ENCODE data around the gene TMEM190. TPM values are rescaled to one million over a fixed set of nuclear protein-coding genes. Genes with fewer than 3 reads are reported as not detected.

TMEM190 gene
- total and polyA plus RNA-seq, 2 donors: not detected

GRCh38 chr19:55345818-55346724, 30.6 kb upstream of the TMEM190 start:
- Histone ChIP-seq H3K36me3 (ENCODE audit: insufficient read depth) (no peaks in the 10 kb centered on the region), H3K4me1 (ENCODE audit: insufficient read depth) (no peaks in the 10 kb centered on the region), H3K27ac (ENCODE audit: low read depth) (no peak overlapping the region), H3K4me3 (ENCODE audit: low read depth, low read length) (no peak overlapping the region)
- no peak for DNase-seq (ENCODE audit: extremely low spot score)
- 81% methylated on average over 43 of the region's 43 CpGs for WGBS

GRCh38 chr19:55346725-55347441, 29.7 kb upstream of the TMEM190 start:
- Histone ChIP-seq H3K4me3 (ENCODE audit: low read depth, low read length) (no peak overlapping the region), H3K27ac (ENCODE audit: low read depth) (no peak overlapping the region), H3K4me1 (ENCODE audit: insufficient read depth) (no peaks in the 10 kb centered on the region), H3K36me3 (ENCODE audit: insufficient read depth) (no peaks in the 10 kb centered on the region)
- DNase-seq (ENCODE audit: extremely low spot score): no peak
- WGBS: 83% methylated on average over 41 of the region's 41 CpGs

- Histone ChIP-seq H3K36me3 (ENCODE audit: insufficient read depth) (no peaks in the 10 kb centered on the region), H3K27ac (ENCODE audit: low read depth) (no peak overlapping the region), H3K4me3 (ENCODE audit: low read depth, low read length) (no peak overlapping the region), H3K4me1 (ENCODE audit: insufficient read depth) (no peaks in the 10 kb centered on the region)
- DNase-seq (ENCODE audit: extremely low spot score): no peak
- WGBS: 80% methylated on average over 10 of the region's 10 CpGs
These were observed 29.1 kb upstream of the TMEM190 start for GRCh38 chr19:55347442-55348009.

GRCh38 chr19:55348317-55349034, 28.1 kb upstream of the TMEM190 start:
- Histone ChIP-seq H3K36me3 (ENCODE audit: insufficient read depth) (no peaks in the 10 kb centered on the region), H3K4me3 (ENCODE audit: low read depth, low read length) (no peak overlapping the region), H3K27ac (ENCODE audit: low read depth) (no peak overlapping the region), H3K4me1 (ENCODE audit: insufficient read depth) (no peaks in the 10 kb centered on the region)
- 65% methylated on average over 22 of the region's 22 CpGs for WGBS
- DNase-seq (ENCODE audit: extremely low spot score): no peak

GRCh38 chr19:55350620-55351315, 25.9 kb upstream of the TMEM190 start:
- Histone ChIP-seq H3K36me3 (ENCODE audit: insufficient read depth) (no peaks in the 10 kb centered on the region), H3K27ac (ENCODE audit: low read depth) (no peak overlapping the region), H3K4me3 (ENCODE audit: low read depth, low read length) (no peak overlapping the region), H3K4me1 (ENCODE audit: insufficient read depth) (no peaks in the 10 kb centered on the region)
- DNase-seq (ENCODE audit: extremely low spot score): no peak
- WGBS: 67% methylated on average over 11 of the region's 11 CpGs

GRCh38 chr19:55352040-55352439, 24.6 kb upstream of the TMEM190 start:
- no peak for DNase-seq (ENCODE audit: extremely low spot score)
- H3K4me1 ChIP-seq (ENCODE audit: insufficient read depth): no peaks in the 10 kb centered on the region
- WGBS: 77% methylated on average over 6 of the region's 6 CpGs
- no peak overlapping the region for H3K4me3 ChIP-seq (ENCODE audit: low read depth, low read length)
- H3K36me3 ChIP-seq (ENCODE audit: insufficient read depth): no peaks in the 10 kb centered on the region
- no peak overlapping the region for H3K27ac ChIP-seq (ENCODE audit: low read depth)

GRCh38 chr19:55352549-55353145, 24.0 kb upstream of the TMEM190 start:
- 65% methylated on average over 25 of the region's 25 CpGs for WGBS
- H3K36me3 ChIP-seq (ENCODE audit: insufficient read depth): no peaks in the 10 kb centered on the region
- no peaks in the 10 kb centered on the region for H3K4me1 ChIP-seq (ENCODE audit: insufficient read depth)
- H3K4me3 ChIP-seq (ENCODE audit: low read depth, low read length): no peak overlapping the region
- H3K27ac ChIP-seq (ENCODE audit: low read depth): no peak overlapping the region
- no peak for DNase-seq (ENCODE audit: extremely low spot score)

GRCh38 chr19:55353356-55353802, 23.2 kb upstream of the TMEM190 start:
- Histone ChIP-seq H3K36me3 (ENCODE audit: insufficient read depth) (no peaks in the 10 kb centered on the region), H3K27ac (ENCODE audit: low read depth) (no peak overlapping the region), H3K4me3 (ENCODE audit: low read depth, low read length) (peak overlapping the region; percentile 21), H3K4me1 (ENCODE audit: insufficient read depth) (no peaks in the 10 kb centered on the region)
- no peak for DNase-seq (ENCODE audit: extremely low spot score)
- WGBS: 3% methylated on average over 24 of the region's 24 CpGs

GRCh38 chr19:55353803-55354697, 22.6 kb upstream of the TMEM190 start:
- no peak overlapping the region for H3K27ac ChIP-seq (ENCODE audit: low read depth)
- WGBS: 2% methylated on average over 72 of the region's 72 CpGs
- H3K36me3 ChIP-seq (ENCODE audit: insufficient read depth): no peaks in the 10 kb centered on the region
- H3K4me1 ChIP-seq (ENCODE audit: insufficient read depth): no peaks in the 10 kb centered on the region
- no peak for DNase-seq (ENCODE audit: extremely low spot score)
- H3K4me3 ChIP-seq (ENCODE audit: low read depth, low read length): peak overlapping the region; percentile 21

GRCh38 chr19:55354698-55355212, 21.9 kb upstream of the TMEM190 start, which contains the start of gene COX6B2:
TSS of gene COX6B2 (minus strand) at chr19:55354719. CDS start at chr19:55354521, 198 bp downstream.
- 2% methylated on average over 43 of the region's 43 CpGs for WGBS
- H3K36me3 ChIP-seq (ENCODE audit: insufficient read depth): no peaks in the 10 kb centered on the region
- no peak for DNase-seq (ENCODE audit: extremely low spot score)
- H3K4me3 ChIP-seq (ENCODE audit: low read depth, low read length): peak within 1 kb of the TSS; percentile 21
- no peaks in the 10 kb centered on the region for H3K4me1 ChIP-seq (ENCODE audit: insufficient read depth)
- no peak within 1 kb of the TSS for H3K27ac ChIP-seq (ENCODE audit: low read depth)

GRCh38 chr19:55355213-55355821, 21.3 kb upstream of the TMEM190 start:
- H3K4me1 ChIP-seq (ENCODE audit: insufficient read depth): no peaks in the 10 kb centered on the region
- H3K4me3 ChIP-seq (ENCODE audit: low read depth, low read length): no peak overlapping the region
- 17% methylated on average over 13 of the region's 13 CpGs for WGBS
- no peaks in the 10 kb centered on the region for H3K36me3 ChIP-seq (ENCODE audit: insufficient read depth)
- DNase-seq (ENCODE audit: extremely low spot score): no peak
- no peak overlapping the region for H3K27ac ChIP-seq (ENCODE audit: low read depth)

Measured in urinary bladder (tissue), 4 donors.